ENCODE measurements around the gene DOCK1. TPM values are rescaled to one million over a fixed set of nuclear protein-coding genes. Genes with fewer than 3 reads are reported as not detected.

DOCK1 gene
- total and polyA plus RNA-seq, 3 donors from 2014 or later: 19.0 to 46.2 (median 32.0) TPM

DNA sequence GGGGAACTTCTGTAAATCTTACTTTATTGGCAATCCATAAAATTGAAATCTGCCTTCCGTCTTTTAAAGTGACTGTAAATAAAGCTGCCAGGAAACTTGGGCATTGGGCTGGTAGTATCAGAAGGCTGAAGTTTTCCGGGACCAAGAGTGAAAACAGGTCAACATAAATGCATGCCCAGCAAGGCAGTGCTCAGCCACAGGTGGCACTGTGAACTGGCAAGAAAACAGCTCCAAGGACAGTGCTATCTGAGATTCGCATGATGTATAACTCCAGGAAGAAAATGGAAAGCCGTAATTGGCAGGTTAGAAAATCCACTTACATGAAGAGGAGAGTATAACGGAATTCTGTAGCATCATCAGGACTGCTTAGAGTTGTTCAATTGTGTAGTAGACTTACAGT lies 293.1 kb downstream of the DOCK1 start:
- no peaks in the 10 kb centered on the region for H3K36me3 ChIP-seq (ENCODE audit: low read depth, missing control alignments)
- no peak overlapping the region for H3K4me3 ChIP-seq
- no peaks in the 10 kb centered on the region for H3K27me3 ChIP-seq
- no peak for TF ChIP-seq POLR2A (IDR thresholded peaks at IDR 0.05)
- TF ChIP-seq, protein P1, sequence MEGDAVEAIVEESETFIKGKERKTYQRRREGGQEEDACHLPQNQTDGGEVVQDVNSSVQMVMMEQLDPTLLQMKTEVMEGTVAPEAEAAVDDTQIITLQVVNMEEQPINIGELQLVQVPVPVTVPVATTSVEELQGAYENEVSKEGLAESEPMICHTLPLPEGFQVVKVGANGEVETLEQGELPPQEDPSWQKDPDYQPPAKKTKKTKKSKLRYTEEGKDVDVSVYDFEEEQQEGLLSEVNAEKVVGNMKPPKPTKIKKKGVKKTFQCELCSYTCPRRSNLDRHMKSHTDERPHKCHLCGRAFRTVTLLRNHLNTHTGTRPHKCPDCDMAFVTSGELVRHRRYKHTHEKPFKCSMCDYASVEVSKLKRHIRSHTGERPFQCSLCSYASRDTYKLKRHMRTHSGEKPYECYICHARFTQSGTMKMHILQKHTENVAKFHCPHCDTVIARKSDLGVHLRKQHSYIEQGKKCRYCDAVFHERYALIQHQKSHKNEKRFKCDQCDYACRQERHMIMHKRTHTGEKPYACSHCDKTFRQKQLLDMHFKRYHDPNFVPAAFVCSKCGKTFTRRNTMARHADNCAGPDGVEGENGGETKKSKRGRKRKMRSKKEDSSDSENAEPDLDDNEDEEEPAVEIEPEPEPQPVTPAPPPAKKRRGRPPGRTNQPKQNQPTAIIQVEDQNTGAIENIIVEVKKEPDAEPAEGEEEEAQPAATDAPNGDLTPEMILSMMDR (IDR thresholded peaks at IDR 0.05): no peak
- DNase-seq: no peak
- no peak overlapping the region for H3K27ac ChIP-seq
- peaks cover 22% of the 10 kb centered on the region for H3K4me1 ChIP-seq
- no peaks in the 10 kb centered on the region for H3K9me3 ChIP-seq
- intact Hi-C loops (cut with DNase I; ENCODE audit: low total_unique reads): no loop called here
- 76 to 88% methylated on average over 5 of the region's 5 CpGs for WGBS, 2 donors

DNA sequence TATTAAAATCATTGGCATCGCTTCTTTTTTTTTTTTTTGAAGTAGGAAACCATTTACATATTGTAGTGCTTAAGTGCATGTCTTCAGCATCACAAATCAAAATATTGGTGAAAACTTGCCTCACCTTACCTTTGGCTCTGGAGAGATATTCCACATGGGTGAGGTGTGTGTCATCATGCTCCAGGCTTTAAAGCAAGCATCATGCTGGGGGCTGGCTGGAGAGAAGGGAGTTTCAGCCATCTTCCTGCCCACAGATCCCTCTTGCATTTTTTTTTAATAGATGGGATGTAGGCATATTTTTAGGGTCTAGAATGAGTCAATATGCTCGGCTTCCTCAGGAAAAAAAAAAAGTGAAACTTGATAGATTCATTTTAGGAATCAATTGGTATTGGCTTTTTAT lies 293.5 kb downstream of the DOCK1 start:
- H3K36me3 ChIP-seq (ENCODE audit: low read depth, missing control alignments): no peaks in the 10 kb centered on the region
- peaks cover 22% of the 10 kb centered on the region for H3K4me1 ChIP-seq
- H3K9me3 ChIP-seq: no peaks in the 10 kb centered on the region
- intact Hi-C loops (cut with DNase I; ENCODE audit: low total_unique reads): no loop called here
- WGBS, 2 donors: 91 to 95% methylated on average over 2 of the region's 2 CpGs
- TF ChIP-seq, protein P1 (IDR thresholded peaks at IDR 0.05): no peak
- TF ChIP-seq POLR2A (IDR thresholded peaks at IDR 0.05): no peak
- DNase-seq: no peak
- H3K27ac ChIP-seq: no peak overlapping the region
- no peaks in the 10 kb centered on the region for H3K27me3 ChIP-seq
- no peak overlapping the region for H3K4me3 ChIP-seq

DNA sequence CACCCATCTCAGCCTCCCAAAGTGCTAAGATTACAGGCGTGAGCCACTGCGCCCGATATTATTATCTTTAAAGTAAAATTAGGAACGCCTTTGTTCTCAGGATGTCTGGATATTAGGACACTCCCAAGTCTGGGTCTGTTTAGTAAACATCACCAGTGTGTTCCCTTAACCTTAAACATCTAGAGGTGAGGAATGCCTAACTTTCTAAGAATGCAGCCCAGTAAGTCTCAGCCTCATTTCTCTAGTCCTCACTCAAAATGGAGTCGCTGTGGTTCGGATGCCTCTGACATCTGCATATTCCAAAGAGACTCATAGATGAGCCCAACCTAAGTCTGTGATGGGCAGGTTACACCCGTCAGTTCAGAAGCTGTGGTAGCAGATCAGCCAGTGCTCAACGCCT lies 295.4 kb downstream of the DOCK1 start:
- intact Hi-C loops (cut with DNase I; ENCODE audit: low total_unique reads): no loop called here
- DNase-seq: no peak
- H3K9me3 ChIP-seq: no peaks in the 10 kb centered on the region
- TF ChIP-seq, protein P1 (IDR thresholded peaks at IDR 0.05): no peak
- TF ChIP-seq POLR2A (IDR thresholded peaks at IDR 0.05): no peak
- peaks cover 8% of the 10 kb centered on the region for H3K4me1 ChIP-seq
- H3K4me3 ChIP-seq: no peak overlapping the region
- no peaks in the 10 kb centered on the region for H3K36me3 ChIP-seq (ENCODE audit: low read depth, missing control alignments)
- no peaks in the 10 kb centered on the region for H3K27me3 ChIP-seq
- no peak overlapping the region for H3K27ac ChIP-seq
- WGBS, 2 donors: 91 to 95% methylated on average over 8 of the region's 8 CpGs

DNA sequence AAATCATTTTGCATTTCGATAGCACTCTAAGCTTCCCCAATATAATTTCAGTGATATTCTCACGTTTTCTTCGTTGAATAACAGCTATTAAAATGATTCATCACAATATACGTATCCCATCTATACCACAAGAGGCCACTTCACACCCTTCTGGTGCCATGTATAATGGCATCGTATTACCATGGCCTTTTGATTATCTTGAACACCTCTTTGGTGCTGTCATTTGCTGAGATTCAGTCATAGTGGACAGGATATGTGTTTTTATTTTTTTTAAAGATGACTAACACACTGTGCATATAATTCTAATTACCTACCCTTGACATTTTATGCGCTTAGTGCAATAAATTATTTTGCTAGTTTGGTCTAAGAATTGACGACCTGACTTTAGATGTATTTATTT lies 297.8 kb downstream of the DOCK1 start:
- Histone ChIP-seq H3K36me3 (ENCODE audit: low read depth, missing control alignments) (no peaks in the 10 kb centered on the region), H3K4me3 (no peak overlapping the region), H3K27ac (no peak overlapping the region), H3K27me3 (no peaks in the 10 kb centered on the region), H3K9me3 (no peaks in the 10 kb centered on the region), H3K4me1 (no peaks in the 10 kb centered on the region)
- no peak for DNase-seq
- intact Hi-C loops (cut with DNase I; ENCODE audit: low total_unique reads): no loop called here
- WGBS, 2 donors: 93 to 94% methylated on average over 7 of the region's 7 CpGs
- TF ChIP-seq, protein P1 (IDR thresholded peaks at IDR 0.05): no peak
- TF ChIP-seq POLR2A (IDR thresholded peaks at IDR 0.05): no peak

DNA sequence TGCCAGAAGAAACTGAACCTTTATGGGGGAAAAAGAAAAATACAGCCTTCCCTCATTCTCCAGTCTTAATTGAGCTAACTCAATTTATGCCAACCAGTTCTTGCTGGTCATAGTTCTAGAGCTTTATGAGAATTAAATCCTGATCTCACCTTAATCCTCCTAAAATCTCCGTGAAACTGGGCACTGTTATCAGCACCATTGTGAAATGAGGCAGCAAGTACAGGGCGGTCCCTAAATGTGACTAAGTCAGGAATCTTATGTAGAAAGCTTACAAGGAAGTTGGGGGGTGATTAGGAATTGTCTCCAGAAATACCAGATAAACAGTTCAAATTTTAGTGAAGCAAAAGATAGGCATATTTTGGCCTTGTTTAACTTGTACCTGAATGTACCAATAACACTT lies 301.9 kb downstream of the DOCK1 start:
- TF ChIP-seq, protein P1 (IDR thresholded peaks at IDR 0.05): no peak
- no peak for TF ChIP-seq POLR2A (IDR thresholded peaks at IDR 0.05)
- H3K4me1 ChIP-seq: no peaks in the 10 kb centered on the region
- WGBS, 2 donors: 90 to 97% methylated on average over 2 of the region's 2 CpGs
- no peaks in the 10 kb centered on the region for H3K9me3 ChIP-seq
- no peak overlapping the region for H3K27ac ChIP-seq
- no peaks in the 10 kb centered on the region for H3K36me3 ChIP-seq (ENCODE audit: low read depth, missing control alignments)
- H3K27me3 ChIP-seq: no peaks in the 10 kb centered on the region
- no peak for DNase-seq
- intact Hi-C loops (cut with DNase I; ENCODE audit: low total_unique reads): no loop called here
- no peak overlapping the region for H3K4me3 ChIP-seq
